Islet precursor cell (in vitro differentiated cells): Measurements from ENCODE around the gene BNIP3.
"Not testable (repeated sequence)": the region's sequence is repeated elsewhere in the genome, so short reads cannot be mapped to it uniquely, and the experiment has no call there.

Experiments used
- DNase-seq: peaks from one replicate; pipeline ENCODE4 v3.0.0-alpha.2; 2018

BNIP3 gene

GRCh38 chr10:131928248-131929095 lies 53.3 kb downstream of the BNIP3 start:
- DNase-seq = no peak

- no peak for DNase-seq
Measured at GRCh38 chr10:131926743-131927595, 54.8 kb downstream of the BNIP3 start.

DNA sequence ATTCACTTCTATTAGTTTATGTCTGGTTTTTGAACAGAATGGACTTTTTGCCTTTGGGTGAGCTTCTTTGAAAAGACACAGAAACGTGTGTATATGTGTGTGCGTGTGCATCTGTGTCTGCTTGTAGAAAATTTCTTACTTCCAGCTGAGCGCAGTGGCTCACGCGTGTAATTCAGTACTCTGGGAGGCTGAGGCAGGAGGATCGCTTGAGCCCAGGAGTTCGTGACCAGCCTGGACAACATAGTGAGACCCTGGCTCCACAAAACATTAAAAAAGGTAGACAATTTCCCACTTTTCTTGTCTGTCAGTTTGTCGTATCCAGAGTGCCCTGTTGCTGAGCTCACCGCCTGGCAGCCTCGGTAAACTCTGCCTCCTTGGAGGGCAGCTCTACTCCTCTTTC lies 55.5 kb downstream of the BNIP3 start:
- DNase-seq = no peak

DNA sequence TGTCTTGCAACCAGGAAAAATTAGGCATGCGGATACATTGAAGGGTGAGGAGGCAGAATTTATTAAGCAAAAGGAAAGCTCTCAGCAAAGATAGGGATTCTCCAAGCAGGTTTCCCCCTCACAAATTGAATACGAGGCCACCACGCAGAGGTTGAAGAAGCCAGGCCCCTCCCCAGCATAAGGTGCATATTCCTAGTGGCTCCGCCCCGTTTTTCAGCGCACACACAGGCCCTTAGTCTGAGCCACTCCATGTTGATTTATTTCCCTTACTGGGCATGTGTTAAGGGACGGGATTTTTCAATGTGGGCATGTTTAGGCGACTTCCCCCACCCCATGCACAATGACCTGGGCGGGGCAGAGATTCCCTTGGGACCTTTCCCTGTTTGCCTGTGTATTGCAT lies 56.0 kb downstream of the BNIP3 start:
- DNase-seq = no peak

DNA sequence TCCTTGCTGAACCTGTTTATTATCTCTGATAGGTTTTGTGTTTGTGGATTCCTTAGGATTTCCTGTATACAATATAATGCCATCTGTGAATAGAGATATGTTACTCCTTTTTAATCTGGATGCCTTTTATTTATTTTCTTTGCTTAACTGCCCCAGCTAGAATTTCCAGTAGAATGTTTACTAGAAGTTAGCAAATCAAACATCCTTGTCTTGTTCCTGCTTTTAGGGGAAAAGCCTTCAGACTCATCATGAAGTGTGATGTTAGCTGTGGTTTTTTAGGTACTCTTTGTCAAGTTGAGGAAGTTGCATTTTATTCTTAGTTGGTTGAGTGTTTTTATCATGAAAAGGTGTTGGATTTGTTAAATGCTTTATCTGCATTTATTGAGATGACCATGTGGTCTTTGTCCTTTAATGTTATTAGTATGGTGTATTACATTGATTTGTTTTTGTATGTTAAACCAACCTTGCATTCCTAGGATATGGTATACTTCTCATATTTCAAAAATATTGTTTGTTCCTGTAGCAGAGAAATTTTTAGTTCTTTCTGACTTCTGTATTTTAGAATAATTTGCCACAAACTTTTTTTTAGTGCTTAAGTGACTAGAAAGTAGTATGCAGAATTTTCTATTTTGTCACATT lies 56.6 kb downstream of the BNIP3 start:
- no peak for DNase-seq

- DNase-seq = no peak
Measured at GRCh38 chr10:131923038-131923756, 58.5 kb downstream of the BNIP3 start.

DNA sequence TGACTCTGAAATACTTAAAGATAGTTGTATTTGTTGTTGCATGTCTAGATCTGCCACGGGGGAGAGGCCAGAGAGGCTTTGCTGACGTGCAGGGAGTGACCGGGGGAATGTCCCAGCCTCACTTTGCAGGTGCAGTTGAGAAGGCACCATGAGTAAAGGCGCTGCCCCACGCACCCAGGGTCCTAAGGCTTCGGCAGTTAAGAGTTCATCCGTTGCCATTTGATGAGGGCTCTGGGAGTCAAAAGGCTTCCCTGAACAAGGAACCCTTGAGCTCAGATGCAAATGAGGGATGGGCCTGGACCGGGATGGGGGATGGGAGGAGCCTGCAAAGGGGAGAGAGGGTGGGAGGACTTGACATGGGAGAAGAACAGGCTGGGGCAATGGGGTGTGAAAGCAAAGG lies 60.5 kb downstream of the BNIP3 start:
- DNase-seq = no peak

GRCh38 chr10:131920693-131921092 lies 61.0 kb downstream of the BNIP3 start:
- DNase-seq = no peak

DNA sequence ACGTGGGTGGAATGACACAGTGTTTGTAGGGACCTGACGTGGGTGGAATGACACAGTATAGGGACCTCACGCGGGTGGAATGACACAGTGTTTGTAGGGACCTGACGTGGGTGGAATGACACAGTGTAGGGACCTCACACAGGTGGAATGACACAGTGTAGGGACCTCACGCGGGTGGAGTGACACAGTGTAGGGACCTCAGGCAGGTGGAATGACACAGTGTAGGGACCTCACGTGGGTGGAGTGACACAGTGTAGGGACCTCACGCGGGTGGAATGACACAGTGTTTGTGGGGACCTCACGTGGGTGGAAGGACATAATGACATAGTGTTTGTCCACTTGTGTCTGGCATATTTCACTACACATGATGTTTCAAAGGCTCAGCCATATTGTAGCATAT lies 61.6 kb downstream of the BNIP3 start:
- no peak for DNase-seq

DNA sequence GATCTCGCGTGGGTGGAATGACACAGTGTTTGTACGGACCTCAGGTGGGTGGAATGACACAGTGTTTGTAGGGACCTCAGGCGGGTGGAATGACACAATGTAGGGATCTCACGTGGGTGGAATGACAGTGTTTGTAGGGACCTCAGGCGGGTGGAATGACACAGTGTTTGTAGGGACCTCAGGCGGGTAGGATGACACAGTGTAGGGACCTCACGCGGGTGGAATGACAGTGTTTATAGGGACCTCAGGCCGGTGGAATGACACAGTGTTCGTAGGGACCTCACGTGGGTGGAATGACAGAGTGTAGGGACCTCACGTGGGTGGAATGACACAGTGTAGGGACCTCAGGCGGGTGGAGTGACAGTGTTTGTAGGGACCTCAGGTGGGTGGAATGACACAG lies 62.3 kb downstream of the BNIP3 start:
- DNase-seq = not testable (repeated sequence)
